Measurements from ENCODE around the gene RUBCNL. TPM values are rescaled to one million over a fixed set of nuclear protein-coding genes. Genes with fewer than 3 reads are reported as not detected.

RUBCNL gene
- total RNA-seq, 2 donors from 2014 or later = 8.9 to 17.3 TPM

- no peak for DNase-seq
- Mint-ChIP-seq H3K9me3 (peaks cover 0 to 5% of the 10 kb centered on the region in 2 donors), H3K4me1 (ENCODE audit: low read depth) (peaks cover 29% of the 10 kb centered on the region), H3K4me3 (no peak overlapping the region), H3K27me3 (ENCODE audit: low read depth) (peaks cover 5% of the 10 kb centered on the region), H3K27ac (no peak overlapping the region), H3K36me3 (ENCODE audit: insufficient read depth in 2 of 2) (peaks cover 3 to 6% of the 10 kb centered on the region in 2 donors)
- no peak for ATAC-seq (replicated peaks in 1 of 2)
Measured at GRCh38 chr13:46345398-46345797, 41.7 kb downstream of the RUBCNL start.

GRCh38 chr13:46343279-46343994 is 43.6 kb downstream of the RUBCNL start:
- ATAC-seq (replicated peaks in 1 of 2) = no peak
- no peak overlapping the region for H3K27ac Mint-ChIP-seq
- peaks cover 4 to 6% of the 10 kb centered on the region in 2 donors for H3K9me3 Mint-ChIP-seq
- H3K4me3 Mint-ChIP-seq = no peak overlapping the region
- DNase-seq = no peak
- H3K4me1 Mint-ChIP-seq (ENCODE audit: low read depth) = peaks cover 49% of the 10 kb centered on the region
- H3K36me3 Mint-ChIP-seq (ENCODE audit: insufficient read depth in 2 of 2) = peaks cover 5 to 9% of the 10 kb centered on the region in 2 donors
- H3K27me3 Mint-ChIP-seq (ENCODE audit: low read depth) = no peaks in the 10 kb centered on the region

- peaks cover 4% of the 10 kb centered on the region in 2 donors for H3K9me3 Mint-ChIP-seq
- no peak for ATAC-seq (replicated peaks in 1 of 2)
- peak overlapping the region in 1 of 2 donors; percentile 15 for H3K4me3 Mint-ChIP-seq
- peaks cover 58% of the 10 kb centered on the region for H3K4me1 Mint-ChIP-seq (ENCODE audit: low read depth)
- no peaks in the 10 kb centered on the region for H3K27me3 Mint-ChIP-seq (ENCODE audit: low read depth)
- no peak for DNase-seq
- H3K36me3 Mint-ChIP-seq (ENCODE audit: insufficient read depth in 2 of 2) = peaks cover 2 to 6% of the 10 kb centered on the region in 2 donors
- H3K27ac Mint-ChIP-seq = peak overlapping the region; percentile 80
Measured at GRCh38 chr13:46342538-46342937, 44.5 kb downstream of the RUBCNL start.

- peak; percentile 98 for ATAC-seq (replicated peaks in 1 of 2)
- Mint-ChIP-seq H3K4me3 (peak overlapping the region; percentile 73 to 75), H3K36me3 (ENCODE audit: insufficient read depth in 2 of 2) (peaks cover 9 to 10% of the 10 kb centered on the region in 2 donors), H3K9me3 (peaks cover 6 to 8% of the 10 kb centered on the region in 2 donors), H3K4me1 (ENCODE audit: low read depth) (peaks cover 58% of the 10 kb centered on the region), H3K27ac (peak overlapping the region; percentile 64), H3K27me3 (ENCODE audit: low read depth) (no peaks in the 10 kb centered on the region)
- peak; percentile 66 to 67 for DNase-seq
Measured at GRCh38 chr13:46341112-46341711, 45.8 kb downstream of the RUBCNL start.

- Mint-ChIP-seq H3K9me3 (peaks cover 6 to 10% of the 10 kb centered on the region in 2 donors), H3K4me1 (ENCODE audit: low read depth) (peaks cover 59% of the 10 kb centered on the region), H3K36me3 (ENCODE audit: insufficient read depth in 2 of 2) (peaks cover 9 to 10% of the 10 kb centered on the region in 2 donors), H3K4me3 (peak overlapping the region; percentile 73 to 75), H3K27ac (peak overlapping the region; percentile 64), H3K27me3 (ENCODE audit: low read depth) (no peaks in the 10 kb centered on the region)
- DNase-seq = no peak
- ATAC-seq (replicated peaks in 1 of 2) = peak; percentile 38 to 55
Measured at GRCh38 chr13:46340631-46341111, 46.4 kb downstream of the RUBCNL start.

GRCh38 chr13:46340011-46340410 is 47.0 kb downstream of the RUBCNL start:
- ATAC-seq (replicated peaks in 1 of 2) (peak in 1 of 2 donors; percentile 5), DNase-seq (no peak)
- peaks cover 9 to 10% of the 10 kb centered on the region in 2 donors for H3K36me3 Mint-ChIP-seq (ENCODE audit: insufficient read depth in 2 of 2)
- H3K4me1 Mint-ChIP-seq (ENCODE audit: low read depth) = peaks cover 63% of the 10 kb centered on the region
- peaks cover 6 to 14% of the 10 kb centered on the region in 2 donors for H3K9me3 Mint-ChIP-seq
- H3K27me3 Mint-ChIP-seq (ENCODE audit: low read depth) = no peaks in the 10 kb centered on the region
- peak overlapping the region; percentile 73 to 75 for H3K4me3 Mint-ChIP-seq
- peak overlapping the region; percentile 64 for H3K27ac Mint-ChIP-seq

GRCh38 chr13:46339035-46339666 is 47.9 kb downstream of the RUBCNL start:
- Mint-ChIP-seq H3K27me3 (ENCODE audit: low read depth) (no peaks in the 10 kb centered on the region), H3K9me3 (peaks cover 6 to 17% of the 10 kb centered on the region in 2 donors), H3K4me3 (peak overlapping the region; percentile 73 to 75), H3K4me1 (ENCODE audit: low read depth) (peaks cover 72% of the 10 kb centered on the region), H3K36me3 (ENCODE audit: insufficient read depth in 2 of 2) (peaks cover 12% of the 10 kb centered on the region in 2 donors), H3K27ac (no peak overlapping the region)
- DNase-seq = peak in 1 of 2 donors; percentile 20
- ATAC-seq (replicated peaks in 1 of 2) = no peak

GRCh38 chr13:46337700-46338099 is 49.4 kb downstream of the RUBCNL start:
- H3K4me1 Mint-ChIP-seq (ENCODE audit: low read depth) = peaks cover 80% of the 10 kb centered on the region
- ATAC-seq (replicated peaks in 1 of 2) (no peak), DNase-seq (no peak)
- peaks cover 12% of the 10 kb centered on the region in 2 donors for H3K36me3 Mint-ChIP-seq (ENCODE audit: insufficient read depth in 2 of 2)
- no peaks in the 10 kb centered on the region for H3K27me3 Mint-ChIP-seq (ENCODE audit: low read depth)
- no peak overlapping the region for H3K27ac Mint-ChIP-seq
- H3K9me3 Mint-ChIP-seq = peaks cover 6 to 17% of the 10 kb centered on the region in 2 donors
- H3K4me3 Mint-ChIP-seq = peak overlapping the region in 1 of 2 donors; percentile 19

GRCh38 chr13:46334035-46334822 is 52.8 kb downstream of the RUBCNL start:
- DNase-seq (no peak), ATAC-seq (replicated peaks in 1 of 2) (peak; percentile 57 to 62)
- Mint-ChIP-seq H3K27me3 (ENCODE audit: low read depth) (no peaks in the 10 kb centered on the region), H3K9me3 (peaks cover 4 to 13% of the 10 kb centered on the region in 2 donors), H3K4me3 (peak overlapping the region; percentile 16 to 62), H3K27ac (peak overlapping the region; percentile 82), H3K36me3 (ENCODE audit: insufficient read depth in 2 of 2) (peaks cover 6 to 10% of the 10 kb centered on the region in 2 donors), H3K4me1 (ENCODE audit: low read depth) (peaks cover 79% of the 10 kb centered on the region)

GRCh38 chr13:46332772-46333171 is 54.3 kb downstream of the RUBCNL start:
- H3K36me3 Mint-ChIP-seq (ENCODE audit: insufficient read depth in 2 of 2) = peaks cover 6 to 10% of the 10 kb centered on the region in 2 donors
- H3K4me1 Mint-ChIP-seq (ENCODE audit: low read depth) = peaks cover 70% of the 10 kb centered on the region
- H3K27ac Mint-ChIP-seq = no peak overlapping the region
- DNase-seq (no peak), ATAC-seq (replicated peaks in 1 of 2) (no peak)
- peaks cover 2 to 13% of the 10 kb centered on the region in 2 donors for H3K9me3 Mint-ChIP-seq
- no peaks in the 10 kb centered on the region for H3K27me3 Mint-ChIP-seq (ENCODE audit: low read depth)
- H3K4me3 Mint-ChIP-seq = no peak overlapping the region

- peak; percentile 57 to 68 for ATAC-seq (replicated peaks in 1 of 2)
Measured at GRCh38 chr13:46329624-46330023, 57.4 kb downstream of the RUBCNL start.

GRCh38 chr13:46327246-46327645 is 59.8 kb downstream of the RUBCNL start:
- DNase-seq (no peak), ATAC-seq (replicated peaks in 1 of 2) (no peak)
- Mint-ChIP-seq H3K36me3 (ENCODE audit: insufficient read depth in 2 of 2) (no peaks in the 10 kb centered on the region), H3K27me3 (ENCODE audit: low read depth) (no peaks in the 10 kb centered on the region), H3K4me1 (ENCODE audit: low read depth) (peaks cover 35% of the 10 kb centered on the region), H3K9me3 (no peaks in the 10 kb centered on the region), H3K4me3 (no peak overlapping the region), H3K27ac (no peak overlapping the region)

More at GRCh38 chr13:46329624-46330023, 57.4 kb downstream of the RUBCNL start:
- Mint-ChIP-seq H3K4me1 (ENCODE audit: low read depth) (peaks cover 58% of the 10 kb centered on the region), H3K27ac (no peak overlapping the region), H3K27me3 (ENCODE audit: low read depth) (no peaks in the 10 kb centered on the region), H3K36me3 (ENCODE audit: insufficient read depth in 2 of 2) (peaks cover 0 to under 1% of the 10 kb centered on the region in 2 donors), H3K4me3 (peak overlapping the region in 1 of 2 donors; percentile 55), H3K9me3 (peaks cover 0 to under 1% of the 10 kb centered on the region in 2 donors)
- DNase-seq = no peak

Measured in activated T-cell treated with anti-CD3 and anti-CD28 coated beads, Interleukin-2, amount 50 U/mL, for 72 hours (primary cell).